Non-pigmented ciliary epithelial cell (primary cell): Measurements from ENCODE around the gene CCR4.
"Not testable (repeated sequence)": the region's sequence is repeated elsewhere in the genome, so short reads cannot be mapped to it uniquely, and the experiment has no call there.

ENCODE experiments used
- DNase-seq: peaks from one replicate; pipeline ENCODE4 v3.0.0-alpha.2; 2010; ENCODE audit warnings: low read depth

CCR4 gene

DNA sequence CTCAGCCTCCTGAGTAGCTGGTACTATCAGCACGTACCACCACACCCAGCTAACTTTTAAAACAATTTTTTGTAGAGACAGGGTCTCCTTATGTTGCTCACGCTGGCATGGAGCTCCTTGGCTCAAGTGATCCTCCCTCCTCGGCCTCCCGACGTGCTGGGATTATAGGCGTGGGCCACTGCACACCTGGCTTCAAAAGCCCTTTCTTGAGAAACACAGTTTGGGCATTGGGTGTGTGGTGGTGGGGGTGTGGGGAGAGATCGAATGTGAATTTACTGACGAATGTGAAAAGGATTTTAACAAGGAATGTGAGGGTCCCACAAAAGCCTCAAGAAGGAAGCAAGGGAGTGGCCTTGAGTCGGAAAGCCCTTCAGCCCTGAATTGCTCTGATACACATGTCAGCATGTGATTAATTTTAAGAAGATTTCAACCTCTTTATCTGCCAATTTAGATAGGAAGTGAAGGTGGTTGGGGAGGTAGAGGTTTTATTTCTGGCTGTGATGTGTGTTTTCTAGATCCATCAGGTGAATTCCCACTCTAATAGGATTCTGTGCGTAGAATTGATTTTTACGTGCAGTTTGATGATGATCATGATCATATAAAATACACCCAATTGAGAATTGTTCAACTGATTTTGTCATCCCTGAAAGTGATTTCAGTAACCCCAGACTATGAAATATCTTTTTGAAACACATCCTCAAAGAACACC, 1.1 kb downstream of the CCR4 start:
- DNase-seq, result no peak

DNA sequence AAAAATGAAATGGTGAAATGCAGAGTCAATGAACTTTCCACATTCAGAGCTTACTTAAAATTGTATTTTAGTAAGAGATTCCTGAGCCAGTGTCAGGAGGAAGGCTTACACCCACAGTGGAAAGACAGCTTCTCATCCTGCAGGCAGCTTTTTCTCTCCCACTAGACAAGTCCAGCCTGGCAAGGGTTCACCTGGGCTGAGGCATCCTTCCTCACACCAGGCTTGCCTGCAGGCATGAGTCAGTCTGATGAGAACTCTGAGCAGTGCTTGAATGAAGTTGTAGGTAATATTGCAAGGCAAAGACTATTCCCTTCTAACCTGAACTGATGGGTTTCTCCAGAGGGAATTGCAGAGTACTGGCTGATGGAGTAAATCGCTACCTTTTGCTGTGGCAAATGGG, 3.1 kb downstream of the CCR4 start:
- no peak for DNase-seq

DNA sequence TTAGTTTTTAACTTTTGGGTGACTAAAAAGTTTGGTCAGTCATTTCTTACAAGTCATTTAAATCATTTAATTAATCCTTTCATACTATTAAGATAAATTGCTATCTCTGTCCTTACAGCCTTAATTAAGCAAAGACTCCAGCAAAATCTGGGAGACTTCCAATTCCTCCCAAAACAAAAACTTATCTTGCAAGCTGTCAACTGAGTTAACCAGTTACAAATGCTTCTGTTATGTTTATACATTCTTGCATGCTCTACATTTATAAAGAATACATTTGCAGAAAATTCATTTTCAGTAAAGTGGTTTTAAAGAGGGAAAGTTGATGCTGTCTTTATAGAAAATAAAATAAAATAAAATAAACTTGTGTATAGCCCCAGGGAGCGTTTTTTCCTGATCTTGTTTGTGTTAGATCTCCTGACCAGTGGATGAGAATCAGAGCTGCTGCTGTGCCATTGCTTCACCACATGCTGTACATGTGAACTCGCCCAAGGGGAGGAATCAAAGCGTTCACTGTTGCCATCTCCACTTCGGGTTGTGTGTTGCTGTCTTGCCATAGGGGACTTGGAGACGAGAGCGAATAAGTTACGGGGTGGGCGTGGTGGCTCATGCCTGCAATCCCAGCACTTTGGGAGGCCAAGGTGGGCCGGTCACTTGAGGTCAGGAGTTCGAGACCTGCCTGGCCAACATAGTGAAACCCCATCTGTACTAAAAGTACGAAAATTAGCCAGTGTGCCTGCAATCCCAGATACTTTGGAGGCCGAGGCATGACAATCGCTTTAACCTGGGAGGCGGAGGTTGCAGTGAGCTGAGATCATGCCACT, 5.5 kb downstream of the CCR4 start:
- no peak for DNase-seq

GRCh38 chr3:32958509-32958908, 7.1 kb downstream of the CCR4 start:
- DNase-seq, result no peak

DNA sequence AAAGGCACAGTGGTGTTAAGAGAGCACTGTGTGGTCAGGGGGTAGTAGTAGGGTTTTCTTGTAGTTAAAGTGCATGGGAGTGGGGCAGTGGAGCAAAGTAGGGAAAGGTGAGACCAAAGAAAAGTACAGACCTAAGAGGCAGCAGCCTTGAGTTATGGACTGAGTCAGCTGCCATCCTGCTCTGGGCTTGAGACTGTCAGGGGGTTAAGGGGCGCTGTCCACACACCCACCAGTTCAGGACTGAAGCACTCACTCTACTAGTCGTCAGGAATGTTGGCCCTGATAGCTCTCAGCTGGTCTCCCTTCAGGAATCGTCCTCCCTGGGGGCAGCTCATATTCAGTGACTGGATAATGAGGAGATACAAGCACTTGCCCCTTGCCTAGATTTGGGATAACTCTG, 7.9 kb downstream of the CCR4 start:
- no peak for DNase-seq

- DNase-seq, result no peak
Observed at GRCh38 chr3:32960404-32961170, 9.1 kb downstream of the CCR4 start.

GRCh38 chr3:32961189-32961715, 9.8 kb downstream of the CCR4 start:
- DNase-seq, result no peak

GRCh38 chr3:32963871-32964270, 12.4 kb downstream of the CCR4 start:
- DNase-seq, result no peak

DNA sequence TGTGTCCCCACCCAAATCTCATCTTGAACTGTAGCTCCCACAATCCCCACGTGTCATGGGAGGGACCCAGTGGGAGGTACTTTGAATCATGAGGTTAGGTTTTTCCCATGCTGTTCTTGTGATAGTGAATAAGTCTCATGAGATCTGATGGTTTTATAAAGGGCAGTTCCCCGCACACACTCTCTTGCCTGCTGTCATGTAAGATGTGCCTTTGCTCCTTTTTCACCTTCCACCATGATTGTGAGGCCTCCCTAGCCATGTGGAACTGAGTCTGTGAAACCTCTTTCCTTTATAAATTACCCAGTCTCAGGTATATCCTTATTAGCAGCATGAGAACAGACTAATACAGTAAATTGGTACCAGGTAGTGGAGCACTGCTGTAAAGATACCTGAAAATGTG, 13.3 kb downstream of the CCR4 start:
- DNase-seq, result not testable (repeated sequence)

GRCh38 chr3:32965617-32966213, 14.3 kb downstream of the CCR4 start:
- DNase-seq, result not testable (repeated sequence)

DNA sequence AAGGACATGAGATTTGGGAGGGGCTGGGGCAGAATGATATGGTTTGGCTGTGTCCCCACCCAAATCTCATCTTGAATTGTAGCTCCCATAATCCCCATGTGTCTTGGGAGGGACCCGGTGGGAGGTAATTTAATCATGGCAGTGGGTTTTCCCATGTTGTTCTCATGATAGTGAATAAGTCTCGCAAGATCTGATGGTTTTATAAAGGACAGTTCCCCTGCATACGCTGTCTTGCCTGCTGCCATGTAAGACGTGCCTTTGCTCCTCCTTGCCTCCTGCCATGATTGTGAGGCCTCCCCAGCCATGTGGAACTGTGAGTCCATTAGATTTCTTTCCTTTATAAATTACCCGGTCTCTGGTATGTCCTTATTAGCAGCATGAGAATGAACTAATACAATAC, 15.2 kb downstream of the CCR4 start:
- not testable (repeated sequence) for DNase-seq

GRCh38 chr3:32968166-32968919, 16.9 kb downstream of the CCR4 start:
- DNase-seq, result no peak

DNA sequence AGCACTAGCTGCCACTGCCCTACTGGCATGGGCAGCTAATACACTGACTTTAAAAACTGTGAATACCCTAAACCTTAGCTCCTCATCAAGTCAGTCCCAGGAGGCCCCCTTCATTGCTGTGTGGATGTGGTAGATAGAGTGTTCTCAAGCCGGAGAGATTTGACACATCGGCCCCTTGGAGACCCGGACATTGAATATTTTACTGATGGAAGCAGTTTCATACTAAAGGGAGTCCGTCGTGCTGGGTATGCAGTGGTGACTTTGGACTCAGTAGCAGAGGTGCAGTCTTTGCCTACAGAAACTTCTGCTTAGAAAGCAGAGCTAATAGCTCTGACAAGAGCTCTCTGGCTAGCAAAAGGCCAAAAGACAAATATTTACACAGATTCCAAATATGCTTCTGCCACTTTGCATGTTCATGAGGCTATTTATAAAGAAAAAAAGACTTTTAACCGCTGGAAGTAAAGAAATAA, 17.5 kb downstream of the CCR4 start:
- DNase-seq, result no peak

GRCh38 chr3:32969656-32970055, 18.2 kb downstream of the CCR4 start:
- no peak for DNase-seq

GRCh38 chr3:32971291-32971690, 19.8 kb downstream of the CCR4 start:
- not testable (repeated sequence) for DNase-seq

DNA sequence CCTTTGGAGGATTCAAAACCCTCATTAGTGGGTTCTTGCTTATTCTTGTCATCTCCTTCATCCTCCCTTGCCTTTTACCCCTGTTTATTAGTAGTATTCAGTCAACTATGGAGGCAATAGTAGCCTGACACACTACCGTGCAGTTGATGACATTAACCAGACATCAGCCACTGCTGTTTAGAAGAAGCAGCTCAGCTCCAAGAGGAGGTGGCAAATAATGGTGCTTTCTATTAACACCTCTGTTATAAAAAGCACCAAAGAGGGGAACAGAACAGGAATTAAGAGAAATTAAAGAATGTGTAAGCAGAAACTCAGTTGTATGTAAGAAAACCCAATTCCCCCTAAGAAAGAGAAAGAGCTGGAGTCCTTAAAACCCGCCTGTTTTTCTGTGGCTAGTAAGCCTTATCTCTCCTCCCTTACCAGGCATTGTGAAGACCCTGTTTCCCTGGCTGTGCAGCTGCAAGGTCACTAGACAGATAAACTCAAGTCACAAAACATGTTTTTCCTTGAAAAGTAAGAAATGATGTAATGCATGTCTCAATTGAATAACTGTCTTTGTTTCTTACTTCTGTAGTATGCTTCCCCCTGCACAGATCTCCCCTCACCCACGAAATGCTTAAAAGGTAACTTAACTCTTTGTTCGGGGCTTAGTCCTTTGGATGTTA, 21.2 kb downstream of the CCR4 start:
- DNase-seq, result no peak

- DNase-seq, result peak; percentile 9
Observed at GRCh38 chr3:32973982-32974381, 22.5 kb downstream of the CCR4 start.

DNA sequence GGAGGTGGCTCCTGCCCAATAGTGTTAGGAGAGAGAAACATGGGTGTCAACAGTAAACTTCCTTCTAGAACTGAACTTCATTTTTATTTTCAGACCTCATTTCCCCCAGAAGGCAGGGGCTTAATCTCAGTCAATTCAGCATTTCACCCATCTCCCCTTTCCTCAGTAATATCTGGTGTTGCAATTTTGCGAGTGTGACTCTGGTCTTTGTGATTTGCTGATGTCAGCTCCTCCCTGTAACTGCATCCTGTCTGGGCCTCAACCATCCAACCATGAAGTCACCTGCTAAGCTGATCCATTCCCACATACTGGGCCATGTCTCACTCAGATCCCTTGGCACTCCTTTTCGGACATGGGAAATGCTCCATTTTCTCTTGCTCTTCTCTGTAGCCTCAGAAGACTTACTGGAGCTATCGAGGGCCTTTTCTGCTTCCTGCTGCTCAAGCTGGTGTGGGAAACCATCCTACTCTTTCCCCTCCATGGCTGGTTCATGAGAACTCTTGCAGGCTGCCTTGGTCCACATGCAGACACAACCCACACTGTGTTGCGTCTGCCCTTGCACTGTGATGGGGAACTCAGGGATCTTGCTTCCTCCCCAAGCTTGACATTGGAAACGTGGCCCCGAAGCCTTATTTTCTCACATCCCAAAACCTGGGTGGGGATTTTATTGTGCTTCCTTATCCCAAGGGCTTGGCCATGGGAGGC, 24.6 kb downstream of the CCR4 start:
- DNase-seq, result no peak

DNA sequence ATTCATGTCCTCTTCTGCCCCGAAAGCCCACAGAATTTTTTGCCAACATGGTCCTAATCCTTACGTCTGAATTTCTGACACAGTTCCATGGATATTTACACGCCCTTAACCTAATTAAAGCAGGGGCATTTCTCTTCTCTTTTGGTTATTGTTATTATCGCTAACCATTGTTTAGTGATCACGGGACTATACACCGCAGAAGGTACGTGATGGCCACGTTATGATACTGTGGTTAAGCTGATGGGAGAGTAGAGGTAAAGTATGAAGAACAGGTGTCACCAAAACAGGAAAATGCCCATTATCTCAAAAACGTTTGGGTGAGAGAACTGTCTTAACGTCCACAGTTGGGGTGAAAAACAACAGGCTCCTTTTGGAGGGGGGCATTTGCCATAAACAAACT, 26.4 kb downstream of the CCR4 start:
- no peak for DNase-seq

GRCh38 chr3:32978331-32978730, 26.9 kb downstream of the CCR4 start:
- DNase-seq, result no peak
